Astrocyte (in vitro differentiated cells and primary cell): ENCODE measurements around the gene CFH. TPM values are rescaled to one million over a fixed set of nuclear protein-coding genes. Genes with fewer than 3 reads are reported as not detected.

ENCODE experiments used
- DNase-seq: peaks from one replicate; pipeline ENCODE4 v3.0.0-alpha.2; 2010; ENCODE audit warnings: low read depth
- FAIRE-seq: peaks from 2 replicates; lab custom pipeline; 2011; peaks lifted over from hg19 to GRCh38; lab: Jason Lieb, UNC
- H2AFZ ChIP-seq: 2 replicates; pipeline ENCODE4 v1.6.0; 2012; ENCODE audit warnings: low read depth, low read length, inconsistent platforms
- H3K27ac ChIP-seq: 2 replicates; pipeline ENCODE4 v1.5.1; 2011; ENCODE audit warnings: low read depth, low read length, inconsistent platforms
- H3K27me3 ChIP-seq: 2 replicates; pipeline ENCODE4 v1.6.0; 2011; ENCODE audit warnings: low read length, inconsistent platforms; ENCODE audit not compliant: insufficient read depth
- H3K36me3 ChIP-seq: 2 replicates; pipeline ENCODE4 v1.5.1; 2011; ENCODE audit warnings: low read length, inconsistent platforms; ENCODE audit not compliant: insufficient read depth
- H3K4me1 ChIP-seq: 2 replicates; pipeline ENCODE4 v1.5.1; 2011; ENCODE audit warnings: low read length, inconsistent platforms; ENCODE audit not compliant: insufficient read depth
- H3K4me2 ChIP-seq: 2 replicates; pipeline ENCODE4 v1.6.0; 2012; ENCODE audit warnings: low read length, inconsistent platforms
- H3K4me3 ChIP-seq: 2 replicates; pipeline ENCODE4 v1.5.1; 2011; ENCODE audit warnings: low read depth, mild to moderate bottlenecking, low read length, inconsistent platforms; ENCODE audit not compliant: insufficient read depth
- H3K79me2 ChIP-seq: 2 replicates; pipeline ENCODE4 v1.6.0; 2012; ENCODE audit warnings: mild to moderate bottlenecking, low read length, inconsistent platforms; ENCODE audit not compliant: insufficient read depth
- H3K9ac ChIP-seq: 2 replicates; pipeline ENCODE4 v1.6.0; 2012; ENCODE audit warnings: mild to moderate bottlenecking, low read length, inconsistent platforms
- H3K9me3 ChIP-seq: 2 replicates; pipeline ENCODE4 v1.5.1; 2012; ENCODE audit warnings: low read depth, mild to moderate bottlenecking, low read length, inconsistent platforms; ENCODE audit not compliant: insufficient read depth
- H4K20me1 ChIP-seq: 2 replicates; pipeline ENCODE4 v1.6.0; 2012; ENCODE audit warnings: low read length, inconsistent platforms; ENCODE audit not compliant: insufficient read depth
- H3K27ac Mint-ChIP-seq: one replicate; pipeline ENCODE4 v1.8.0; 2021; ENCODE audit warnings: mild to moderate bottlenecking, mixed read lengths; ENCODE audit not compliant: unreplicated experiment
- H3K27me3 Mint-ChIP-seq: one replicate; pipeline ENCODE4 v1.8.0; 2021; ENCODE audit warnings: low read depth, mixed read lengths; ENCODE audit not compliant: unreplicated experiment
- H3K36me3 Mint-ChIP-seq: one replicate; pipeline ENCODE4 v1.8.0; 2021; ENCODE audit warnings: low read depth, mixed read lengths; ENCODE audit not compliant: unreplicated experiment
- H3K4me1 Mint-ChIP-seq: one replicate; pipeline ENCODE4 v1.8.0; 2021; ENCODE audit warnings: low read depth, mixed read lengths; ENCODE audit not compliant: unreplicated experiment
- H3K4me3 Mint-ChIP-seq: one replicate; pipeline ENCODE4 v1.8.0; 2021; ENCODE audit warnings: mild to moderate bottlenecking, moderate library complexity, mixed read lengths; ENCODE audit not compliant: unreplicated experiment
- H3K9me3 Mint-ChIP-seq: one replicate; pipeline ENCODE4 v1.8.0; 2021; ENCODE audit warnings: mild to moderate bottlenecking, mixed read lengths; ENCODE audit not compliant: unreplicated experiment
- EZH2 ChIP-seq: IDR thresholded peaks from 2 replicates; pipeline ENCODE4 v1.6.1; 2012; ENCODE audit warnings: mild to moderate bottlenecking, low read length, inconsistent platforms; ENCODE audit not compliant: insufficient read depth
- total RNA-seq: library from RNA; stranded (reverse); gene quantifications from 2 replicates; pipeline ENCODE4 v1.2.1, GENCODE V29; 2021
- TF ChIP-seq, protein P1 (sequence below): IDR thresholded peaks from 2 replicates; pipeline ENCODE4 v1.5.1; 2011; ENCODE audit warnings: low read depth, mild to moderate bottlenecking, inconsistent platforms, low read length, moderate library complexity; ENCODE audit not compliant: insufficient read depth

The CFH gene
- total RNA-seq, 1 donor from 2014 or later: 15.8 TPM

DNA sequence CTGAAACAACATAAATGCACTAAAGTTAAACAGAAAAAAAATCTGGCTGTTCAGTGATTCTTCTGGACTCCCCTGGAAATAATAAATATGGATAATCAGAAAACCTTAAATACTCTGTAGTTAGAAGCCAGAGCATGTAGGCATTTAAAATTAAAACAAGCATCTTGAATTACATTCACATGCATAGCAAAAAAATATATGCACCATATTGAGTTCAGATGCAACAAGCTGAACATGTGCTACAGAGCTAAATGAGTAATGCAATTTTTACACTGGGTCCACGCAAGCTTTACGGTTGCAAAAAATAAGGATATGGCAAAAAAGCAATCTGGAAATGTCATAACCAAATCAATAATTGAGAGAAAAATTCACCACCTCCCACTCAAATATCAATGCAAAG, 32.1 kb upstream of the CFH start:
- Histone ChIP-seq H3K27ac (no peak overlapping the region), H3K79me2 (no peaks in the 10 kb centered on the region), H3K4me1 (no peaks in the 10 kb centered on the region), H3K36me3 (no peaks in the 10 kb centered on the region), H3K4me2 (no peak overlapping the region), H3K9me3 (no peaks in the 10 kb centered on the region), H3K27me3 (no peaks in the 10 kb centered on the region), H2AFZ (no peak overlapping the region), H4K20me1 (no peaks in the 10 kb centered on the region), H3K9ac (no peak overlapping the region), H3K4me3 (no peak overlapping the region)
- FAIRE-seq (no peak), DNase-seq (no peak)
- H3K4me1 Mint-ChIP-seq: no peaks in the 10 kb centered on the region
- no peak overlapping the region for H3K27ac Mint-ChIP-seq
- no peaks in the 10 kb centered on the region for H3K27me3 Mint-ChIP-seq
- no peaks in the 10 kb centered on the region for H3K36me3 Mint-ChIP-seq
- no peak overlapping the region for H3K4me3 Mint-ChIP-seq
- no peaks in the 10 kb centered on the region for H3K9me3 Mint-ChIP-seq
- TF ChIP-seq, protein P1, sequence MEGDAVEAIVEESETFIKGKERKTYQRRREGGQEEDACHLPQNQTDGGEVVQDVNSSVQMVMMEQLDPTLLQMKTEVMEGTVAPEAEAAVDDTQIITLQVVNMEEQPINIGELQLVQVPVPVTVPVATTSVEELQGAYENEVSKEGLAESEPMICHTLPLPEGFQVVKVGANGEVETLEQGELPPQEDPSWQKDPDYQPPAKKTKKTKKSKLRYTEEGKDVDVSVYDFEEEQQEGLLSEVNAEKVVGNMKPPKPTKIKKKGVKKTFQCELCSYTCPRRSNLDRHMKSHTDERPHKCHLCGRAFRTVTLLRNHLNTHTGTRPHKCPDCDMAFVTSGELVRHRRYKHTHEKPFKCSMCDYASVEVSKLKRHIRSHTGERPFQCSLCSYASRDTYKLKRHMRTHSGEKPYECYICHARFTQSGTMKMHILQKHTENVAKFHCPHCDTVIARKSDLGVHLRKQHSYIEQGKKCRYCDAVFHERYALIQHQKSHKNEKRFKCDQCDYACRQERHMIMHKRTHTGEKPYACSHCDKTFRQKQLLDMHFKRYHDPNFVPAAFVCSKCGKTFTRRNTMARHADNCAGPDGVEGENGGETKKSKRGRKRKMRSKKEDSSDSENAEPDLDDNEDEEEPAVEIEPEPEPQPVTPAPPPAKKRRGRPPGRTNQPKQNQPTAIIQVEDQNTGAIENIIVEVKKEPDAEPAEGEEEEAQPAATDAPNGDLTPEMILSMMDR: no peak
- no peak for TF ChIP-seq EZH2

DNA sequence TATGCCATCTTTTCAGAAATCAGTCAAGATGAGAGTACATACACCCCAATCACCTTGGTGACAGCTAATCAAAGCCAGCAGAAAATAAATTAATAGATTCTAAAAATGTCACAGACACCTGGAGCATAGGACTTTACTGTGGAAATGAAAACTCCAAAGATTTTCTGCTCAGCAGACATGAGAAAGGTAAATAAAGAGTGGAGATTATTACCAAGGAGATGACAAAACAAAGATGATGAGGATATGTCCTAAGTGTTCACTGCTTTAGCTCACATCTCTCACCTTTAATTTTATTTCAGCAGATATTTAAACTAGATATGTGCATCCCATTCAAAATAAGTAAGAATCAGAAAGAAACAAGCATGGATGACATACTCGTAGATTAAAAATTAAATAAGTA, 28.8 kb upstream of the CFH start:
- H3K27ac Mint-ChIP-seq: no peak overlapping the region

DNA sequence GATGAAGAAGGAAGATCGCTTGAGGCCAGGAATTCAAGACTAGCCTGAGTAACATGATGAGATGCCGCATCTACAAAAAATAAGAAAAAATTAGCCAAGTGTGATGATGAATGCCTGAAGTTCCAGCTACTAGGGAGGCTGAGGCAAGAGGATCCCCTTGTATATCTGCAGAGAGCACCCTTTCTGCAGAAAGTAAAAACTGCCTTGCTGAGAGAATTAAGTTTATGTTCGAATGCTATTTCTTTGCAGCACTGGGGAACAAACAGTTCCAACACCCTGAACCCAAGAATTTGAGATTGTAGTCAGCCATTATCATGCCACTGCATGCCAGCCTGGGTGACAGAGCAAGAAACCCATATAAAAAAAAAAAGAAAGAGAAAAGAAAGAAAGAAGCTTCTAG, 23.0 kb upstream of the CFH start:
- FAIRE-seq (no peak), DNase-seq (no peak)
- H3K27me3 ChIP-seq: no peaks in the 10 kb centered on the region
- no peaks in the 10 kb centered on the region for H3K79me2 ChIP-seq
- Mint-ChIP-seq H3K4me3 (no peak overlapping the region), H3K27me3 (no peaks in the 10 kb centered on the region), H3K9me3 (peaks cover 5% of the 10 kb centered on the region), H3K4me1 (no peaks in the 10 kb centered on the region), H3K27ac (no peak overlapping the region), H3K36me3 (no peaks in the 10 kb centered on the region)
- no peak overlapping the region for H3K4me3 ChIP-seq
- TF ChIP-seq, protein P1: no peak
- TF ChIP-seq EZH2: no peak
- peaks cover 5% of the 10 kb centered on the region for H3K9me3 ChIP-seq
- no peaks in the 10 kb centered on the region for H3K36me3 ChIP-seq
- no peak overlapping the region for H3K27ac ChIP-seq
- no peak overlapping the region for H3K9ac ChIP-seq
- no peak overlapping the region for H3K4me2 ChIP-seq
- no peak overlapping the region for H2AFZ ChIP-seq
- no peaks in the 10 kb centered on the region for H3K4me1 ChIP-seq
- H4K20me1 ChIP-seq: no peaks in the 10 kb centered on the region

More for the DNA sequence above, 28.8 kb upstream of the CFH start:
- Histone ChIP-seq H3K9ac (no peak overlapping the region), H3K4me3 (no peak overlapping the region), H3K4me1 (no peaks in the 10 kb centered on the region), H3K27me3 (no peaks in the 10 kb centered on the region), H3K36me3 (no peaks in the 10 kb centered on the region), H3K4me2 (no peak overlapping the region), H3K27ac (no peak overlapping the region), H4K20me1 (no peaks in the 10 kb centered on the region), H3K9me3 (no peaks in the 10 kb centered on the region), H2AFZ (no peak overlapping the region), H3K79me2 (no peaks in the 10 kb centered on the region)
- FAIRE-seq (no peak), DNase-seq (no peak)
- Mint-ChIP-seq H3K4me3 (no peak overlapping the region), H3K4me1 (no peaks in the 10 kb centered on the region), H3K36me3 (no peaks in the 10 kb centered on the region), H3K9me3 (peaks cover 2% of the 10 kb centered on the region), H3K27me3 (no peaks in the 10 kb centered on the region)
- TF ChIP-seq, protein P1: no peak
- TF ChIP-seq EZH2: no peak
